A204.1 (cell line): ENCODE results near the gene NDRG3.
"Not testable (repeated sequence)": the region's sequence is repeated elsewhere in the genome, so short reads cannot be mapped to it uniquely, and the experiment has no call there.

ENCODE experiments used
- FAIRE-seq: peaks from 2 replicates; lab custom pipeline; 2012; peaks lifted over from hg19 to GRCh38; lab: Jason Lieb, UNC

The NDRG3 gene

DNA sequence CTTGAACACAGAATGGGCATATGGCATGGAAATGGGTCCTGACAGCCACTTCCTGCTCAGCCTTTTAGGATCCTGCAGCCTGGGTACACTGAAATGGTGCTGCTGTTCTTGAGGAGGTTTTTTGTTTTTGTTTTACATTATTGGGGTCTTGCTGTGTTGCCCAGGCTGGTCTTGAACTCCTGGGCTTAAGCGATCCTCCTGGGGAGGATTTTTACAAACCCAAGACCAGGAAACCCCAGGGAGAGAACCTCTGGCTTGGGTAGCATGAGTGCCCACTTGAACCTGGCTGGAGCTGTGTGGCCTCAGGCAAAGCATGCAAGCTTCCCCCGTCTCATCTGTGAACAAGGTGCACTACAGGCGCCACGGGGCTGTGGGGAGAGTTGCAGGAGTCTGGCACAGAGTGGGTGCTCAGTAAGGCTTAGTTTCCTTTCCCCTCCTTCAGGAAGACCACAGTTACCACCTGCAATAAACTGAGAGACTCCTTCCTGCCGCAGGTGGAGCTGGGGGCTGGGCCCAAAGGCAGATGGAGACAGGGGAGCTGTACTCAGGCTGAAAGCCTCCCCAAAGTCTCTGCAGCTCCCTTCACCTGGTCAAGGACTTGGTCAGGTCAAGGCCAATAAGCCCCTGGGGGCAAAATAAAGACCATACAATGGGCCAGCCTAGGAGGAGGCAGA, 101.7 kb downstream of the NDRG3 start:
- FAIRE-seq: no peak

- no peak for FAIRE-seq
These were observed 103.8 kb downstream of the NDRG3 start for GRCh38 chr20:36642136-36642535.

DNA sequence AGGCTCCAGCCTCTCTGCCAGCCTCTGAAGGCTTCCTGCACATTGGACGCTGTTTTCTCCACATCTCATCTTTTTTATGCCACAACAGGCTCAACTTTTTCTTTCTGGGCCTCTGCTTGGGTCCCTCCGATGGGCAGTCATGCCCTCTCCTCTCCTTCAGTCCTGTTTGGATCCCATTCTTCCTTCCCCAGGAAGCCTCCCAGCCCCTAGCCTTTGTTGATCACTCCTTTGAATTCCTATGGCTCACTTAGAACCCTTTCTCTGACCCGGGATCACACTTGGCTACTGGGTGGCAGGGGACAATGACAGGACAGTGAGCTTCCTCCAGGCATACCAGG, 104.4 kb downstream of the NDRG3 start:
- FAIRE-seq: no peak

DNA sequence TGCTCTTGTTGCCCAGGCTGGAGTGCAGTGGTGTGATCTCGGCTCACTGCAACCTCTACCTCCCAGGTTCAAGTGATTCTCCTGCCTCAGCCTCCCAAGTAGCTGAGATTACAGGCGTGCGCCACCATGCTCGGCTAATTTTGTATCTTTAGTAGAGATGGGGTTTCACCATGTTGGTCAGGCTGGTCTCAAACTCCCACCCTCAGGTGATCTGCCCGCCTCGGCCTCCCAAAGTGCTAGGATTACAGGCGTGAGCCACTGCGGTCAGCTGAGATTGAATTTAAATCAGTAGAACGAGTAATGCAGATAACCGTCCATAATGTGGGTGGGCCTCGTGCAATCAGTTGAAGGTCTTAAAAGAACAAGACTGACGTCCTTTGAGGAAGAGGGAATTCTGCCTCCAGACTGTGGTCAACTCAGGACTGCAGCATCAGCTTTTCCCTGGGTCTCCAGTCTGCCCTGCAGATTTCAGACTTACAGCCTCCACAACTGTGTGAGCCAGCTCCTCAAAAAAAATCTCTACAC, 107.0 kb downstream of the NDRG3 start:
- not testable (repeated sequence) for FAIRE-seq

- no peak for FAIRE-seq
These were observed 111.5 kb downstream of the NDRG3 start for GRCh38 chr20:36634342-36634741.

DNA sequence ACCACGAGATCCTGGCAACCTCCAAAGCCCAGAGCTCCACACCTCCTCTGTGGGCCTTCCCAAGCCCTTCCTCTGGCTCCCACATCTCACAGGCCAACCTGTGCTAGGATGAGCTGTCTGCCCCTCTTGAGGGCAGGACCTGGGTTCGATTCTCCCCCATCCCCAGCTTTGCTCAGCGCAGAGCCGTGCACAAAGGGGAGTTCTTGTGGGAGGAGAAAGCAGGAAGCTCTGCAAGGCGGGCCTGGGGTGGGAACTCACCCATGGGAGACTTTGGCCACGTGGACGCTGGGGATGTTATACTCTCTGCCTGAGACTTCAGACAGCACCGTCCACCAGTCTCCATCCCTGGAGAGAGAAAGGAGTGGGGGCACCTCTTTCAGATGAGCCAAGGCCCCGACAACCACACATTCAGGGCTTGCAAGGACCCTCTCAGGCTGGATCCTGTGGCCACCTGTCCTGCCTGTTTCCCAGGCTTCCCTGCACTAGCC, 112.6 kb downstream of the NDRG3 start:
- no peak for FAIRE-seq

DNA sequence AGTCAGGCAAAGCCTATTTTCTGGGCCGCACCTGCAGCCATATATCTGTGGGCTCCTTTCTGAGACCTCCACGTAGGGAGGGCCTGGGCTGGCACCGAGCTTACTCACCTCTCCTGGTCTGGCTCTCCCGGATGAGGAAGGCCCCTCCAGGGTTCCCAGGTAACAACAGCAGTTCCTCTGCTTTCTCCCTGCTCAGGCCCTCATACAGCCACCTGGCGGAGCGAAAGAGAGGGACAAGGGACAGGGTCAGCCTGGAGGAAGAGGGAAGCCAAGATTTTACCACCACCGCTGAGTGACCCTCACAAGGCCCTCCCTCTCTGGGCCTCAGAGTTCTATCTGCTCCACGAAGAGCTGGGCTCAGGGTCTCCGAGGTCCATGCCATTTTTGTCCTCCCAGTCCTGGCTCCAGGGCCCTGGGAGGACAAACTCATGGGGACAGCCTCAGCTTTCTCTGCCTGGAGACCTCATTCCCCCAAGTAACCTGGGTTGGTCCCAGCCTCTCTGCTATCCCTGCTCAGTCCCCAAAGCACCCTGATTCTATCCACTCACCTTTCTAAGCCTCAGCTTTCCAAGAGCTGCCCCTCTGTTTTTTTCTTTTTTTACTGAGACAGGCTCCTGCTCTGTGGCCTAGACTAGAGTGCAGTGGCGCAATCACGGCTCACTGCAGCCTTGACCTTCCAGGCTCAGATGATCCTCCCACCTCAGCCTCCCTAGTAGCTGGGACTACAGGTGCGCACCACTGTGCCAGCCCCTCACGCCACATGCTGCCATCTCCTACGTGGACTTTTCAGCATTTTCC, 113.2 kb downstream of the NDRG3 start:
- no peak for FAIRE-seq

GRCh38 chr20:36632147-36632486, 113.8 kb downstream of the NDRG3 start:
- no peak for FAIRE-seq

- no peak for FAIRE-seq
These were observed 114.2 kb downstream of the NDRG3 start for GRCh38 chr20:36631646-36632045.

DNA sequence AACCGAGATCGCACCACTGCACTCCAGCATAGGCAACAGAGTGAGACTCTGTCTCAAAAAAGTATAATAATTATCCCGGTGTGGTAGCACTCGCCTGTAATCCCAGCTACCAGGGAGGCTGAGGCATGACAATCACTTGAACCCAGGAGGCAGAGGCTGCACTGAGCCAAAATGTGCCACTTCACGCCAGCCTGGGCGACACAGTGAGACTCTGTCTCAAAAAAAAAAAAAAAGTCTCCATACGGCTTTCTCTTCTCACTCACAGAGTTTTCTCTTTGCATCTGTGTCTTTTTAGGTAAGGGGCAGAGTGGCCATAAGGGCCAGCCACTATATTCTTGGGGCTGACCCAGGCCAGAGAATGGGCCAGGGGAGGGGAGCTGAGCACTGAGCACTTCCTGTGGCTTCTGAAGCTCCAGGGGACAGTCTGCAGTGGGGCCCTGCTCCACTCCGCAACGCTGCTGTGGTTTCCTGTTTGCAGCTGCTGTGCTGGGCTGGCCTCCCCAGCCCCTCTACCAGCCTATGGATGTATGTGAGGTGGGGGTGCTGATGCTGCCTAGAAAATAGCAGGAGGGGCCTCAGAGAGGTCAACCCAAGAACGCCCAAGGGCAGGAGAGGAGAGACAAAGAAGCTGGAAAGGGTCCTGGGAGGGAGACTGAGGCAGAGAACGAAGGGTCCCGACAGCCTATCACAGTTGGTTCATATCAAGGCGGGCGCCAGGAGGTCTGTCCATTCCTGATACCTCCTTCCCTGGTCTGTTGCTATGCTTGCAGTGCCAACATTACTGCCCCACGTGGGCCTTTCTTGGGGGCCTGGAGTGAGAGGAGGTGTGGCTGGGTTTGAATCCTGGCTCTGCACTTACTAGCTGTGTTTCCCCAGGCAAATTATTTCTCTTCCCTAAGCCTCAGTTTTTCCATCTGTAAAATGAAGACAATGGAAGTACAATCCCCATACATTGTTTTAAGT, 115.9 kb downstream of the NDRG3 start:
- no peak for FAIRE-seq

DNA sequence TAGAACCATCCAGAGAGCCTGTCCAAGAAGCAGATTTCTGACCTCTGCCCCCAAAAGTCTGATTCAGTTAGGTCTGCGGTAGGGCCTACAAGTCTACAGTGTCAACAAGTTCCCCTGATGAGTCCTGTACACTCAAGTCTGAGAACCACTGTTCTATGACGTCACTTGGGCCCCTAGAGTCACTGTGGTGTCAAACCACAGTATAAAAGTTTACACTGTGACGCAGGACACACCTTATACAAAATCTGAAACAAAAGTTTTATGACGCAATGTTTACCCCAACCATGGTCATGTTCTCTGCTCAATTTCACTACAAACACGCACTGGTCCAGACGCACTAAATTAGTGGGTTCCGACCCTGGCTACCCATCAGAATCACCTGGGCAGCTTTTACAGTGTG, 117.8 kb downstream of the NDRG3 start:
- FAIRE-seq: no peak

DNA sequence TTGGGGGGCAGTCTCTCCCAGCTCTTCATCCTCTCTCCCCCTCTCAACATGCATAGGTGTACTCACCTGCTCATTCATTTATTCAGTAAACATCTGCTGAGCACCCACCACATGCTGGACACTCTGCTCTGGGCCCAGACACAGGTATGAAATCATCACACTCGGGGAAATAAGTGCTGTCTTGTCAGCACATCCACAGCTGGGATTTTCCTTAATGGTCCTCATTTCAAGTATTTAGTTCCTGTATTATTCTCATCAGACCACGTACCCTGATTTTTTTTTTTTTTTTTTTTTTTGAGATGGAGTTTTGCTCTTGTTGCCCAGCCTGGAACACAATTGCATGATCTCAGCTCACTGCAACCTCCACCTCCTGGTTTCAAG, 121.0 kb downstream of the NDRG3 start:
- no peak for FAIRE-seq

- no peak for FAIRE-seq
These were observed 121.6 kb downstream of the NDRG3 start for GRCh38 chr20:36624068-36624943.

- no peak for FAIRE-seq
These were observed 122.4 kb downstream of the NDRG3 start for GRCh38 chr20:36623444-36623843.

DNA sequence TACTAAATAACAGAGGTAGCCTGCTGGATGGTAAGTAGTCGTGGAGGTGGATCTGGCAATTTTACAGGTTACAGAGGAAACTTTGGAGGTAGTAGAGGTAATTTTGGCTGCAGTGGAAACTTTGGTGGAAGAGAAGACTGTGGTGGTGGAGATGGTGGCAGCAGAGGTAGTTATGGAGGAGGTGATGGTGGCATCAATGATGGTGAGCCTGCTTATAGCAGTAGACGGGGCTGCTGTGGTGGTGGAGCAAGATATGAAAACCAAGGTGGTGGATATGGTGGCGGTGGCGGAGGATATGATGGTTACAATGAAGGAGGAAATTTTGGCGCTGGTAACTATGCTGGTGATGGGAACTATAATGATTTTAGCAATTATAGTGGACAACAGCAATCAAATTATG, 125.0 kb downstream of the NDRG3 start:
- no peak for FAIRE-seq

DNA sequence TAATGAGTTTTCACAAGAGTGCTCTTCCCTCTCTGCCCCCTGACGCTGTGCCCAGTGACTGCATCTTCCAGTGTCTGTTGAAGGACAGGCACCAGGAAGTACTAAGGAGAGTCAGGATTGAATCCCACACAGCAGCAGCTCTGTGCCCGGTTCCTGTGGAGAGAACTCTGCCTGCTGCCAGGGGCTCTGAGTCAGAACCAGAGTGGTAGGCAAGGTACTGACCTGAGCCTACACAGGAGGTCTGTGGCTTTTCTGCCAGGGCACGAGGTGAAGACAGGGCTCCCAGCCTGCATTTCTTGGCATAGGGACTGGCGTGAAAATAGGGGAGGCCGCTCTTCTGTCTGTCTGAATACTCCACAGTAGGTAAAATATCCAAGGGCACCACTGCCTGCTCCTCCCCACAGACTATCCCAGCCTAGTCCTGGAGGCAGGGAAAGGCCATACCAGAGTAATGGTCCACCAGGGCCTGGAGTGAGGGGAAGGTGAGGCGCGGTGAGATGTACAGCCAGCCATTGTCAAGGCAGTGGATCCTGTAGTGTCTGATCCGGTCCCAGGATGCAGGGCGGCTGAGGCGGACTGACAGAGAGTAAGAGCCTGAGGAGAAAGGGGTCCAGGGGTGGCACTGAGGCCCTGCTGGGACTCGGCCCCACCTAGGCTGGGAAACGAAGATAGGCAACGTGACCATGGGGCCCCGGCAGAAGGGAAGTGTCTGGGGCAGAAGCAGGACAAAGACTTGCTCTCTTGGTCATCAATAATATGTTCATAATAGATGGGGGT, 130.9 kb downstream of the NDRG3 start:
- no peak for FAIRE-seq

- FAIRE-seq: no peak
These were observed 131.9 kb downstream of the NDRG3 start for GRCh38 chr20:36613974-36614373.

GRCh38 chr20:36611625-36612024, 134.3 kb downstream of the NDRG3 start:
- no peak for FAIRE-seq

GRCh38 chr20:36608388-36608728, 137.5 kb downstream of the NDRG3 start:
- not testable (repeated sequence) for FAIRE-seq

DNA sequence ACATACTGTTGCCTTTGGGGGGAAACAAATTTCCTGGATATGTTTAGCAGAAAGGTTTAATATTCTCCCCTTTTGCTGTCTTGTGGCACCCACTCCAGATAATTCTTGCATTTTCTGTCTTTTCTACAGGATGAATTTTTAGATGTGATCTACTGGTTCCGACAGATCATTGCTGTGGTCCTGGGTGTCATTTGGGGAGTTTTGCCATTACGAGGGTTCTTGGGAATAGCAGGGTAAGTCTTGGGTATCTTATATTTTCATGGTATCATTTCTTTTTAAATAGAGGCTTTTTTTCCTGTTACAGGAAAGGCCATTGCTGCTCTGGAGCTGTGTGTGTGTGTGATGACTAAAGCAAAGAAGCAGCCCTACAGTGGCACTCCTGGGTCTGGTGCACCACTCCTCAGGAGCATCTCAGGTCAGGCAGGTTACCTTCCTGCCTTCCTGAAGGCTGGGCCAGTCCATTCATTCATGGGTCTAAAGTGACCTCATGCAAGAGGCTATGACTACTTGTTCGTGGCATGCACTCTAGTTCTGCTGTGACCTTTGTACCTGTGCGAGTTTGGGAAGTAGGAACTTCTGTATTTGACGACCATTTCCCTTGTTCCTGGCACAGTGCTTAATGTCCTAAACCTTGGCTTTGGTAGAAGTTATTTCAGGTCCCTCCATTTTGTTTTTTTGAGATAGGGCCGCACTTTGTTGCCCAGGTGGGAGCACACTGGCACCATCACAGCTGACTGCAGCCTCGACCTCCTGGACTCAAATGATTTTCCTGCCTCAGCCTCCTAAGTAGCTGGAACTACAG, 138.1 kb downstream of the NDRG3 start:
- FAIRE-seq: no peak
